ENCODE measurements around the gene PIAS2.

DNA sequence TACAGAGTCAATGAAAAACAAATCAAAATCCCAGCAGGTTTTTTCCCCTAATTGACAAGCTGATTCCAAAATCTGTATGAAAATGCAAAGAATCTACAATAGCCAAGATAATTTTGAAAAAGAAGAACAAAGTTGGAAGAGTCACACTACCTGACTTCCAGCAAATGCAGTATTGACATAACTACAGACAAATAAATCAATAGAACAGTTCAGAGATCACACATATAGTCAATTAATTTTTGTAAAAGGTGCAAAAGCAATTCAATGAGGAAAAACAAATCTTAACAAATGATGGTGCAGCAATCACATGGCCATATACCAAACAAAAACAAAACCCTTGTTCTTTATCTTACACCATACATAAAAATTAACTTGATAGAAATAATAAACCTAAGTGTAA lies 85.9 kb downstream of the PIAS2 start:
- TF ChIP-seq, protein P1, sequence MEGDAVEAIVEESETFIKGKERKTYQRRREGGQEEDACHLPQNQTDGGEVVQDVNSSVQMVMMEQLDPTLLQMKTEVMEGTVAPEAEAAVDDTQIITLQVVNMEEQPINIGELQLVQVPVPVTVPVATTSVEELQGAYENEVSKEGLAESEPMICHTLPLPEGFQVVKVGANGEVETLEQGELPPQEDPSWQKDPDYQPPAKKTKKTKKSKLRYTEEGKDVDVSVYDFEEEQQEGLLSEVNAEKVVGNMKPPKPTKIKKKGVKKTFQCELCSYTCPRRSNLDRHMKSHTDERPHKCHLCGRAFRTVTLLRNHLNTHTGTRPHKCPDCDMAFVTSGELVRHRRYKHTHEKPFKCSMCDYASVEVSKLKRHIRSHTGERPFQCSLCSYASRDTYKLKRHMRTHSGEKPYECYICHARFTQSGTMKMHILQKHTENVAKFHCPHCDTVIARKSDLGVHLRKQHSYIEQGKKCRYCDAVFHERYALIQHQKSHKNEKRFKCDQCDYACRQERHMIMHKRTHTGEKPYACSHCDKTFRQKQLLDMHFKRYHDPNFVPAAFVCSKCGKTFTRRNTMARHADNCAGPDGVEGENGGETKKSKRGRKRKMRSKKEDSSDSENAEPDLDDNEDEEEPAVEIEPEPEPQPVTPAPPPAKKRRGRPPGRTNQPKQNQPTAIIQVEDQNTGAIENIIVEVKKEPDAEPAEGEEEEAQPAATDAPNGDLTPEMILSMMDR (conservative IDR thresholded peaks at IDR 0.05 in 1 of 2, IDR thresholded peaks at IDR 0.05 in 1 of 2; ENCODE audit: extremely low read depth in 1 of 2, insufficient read depth in 1 of 2, low read depth in 1 of 2, low read length in 2 of 2), result no peak
- no peak for TF ChIP-seq EZH2 (IDR thresholded peaks at IDR 0.05; ENCODE audit: borderline replicate concordance, low read length)

Data from mammary epithelial cell (primary cell).